T-helper 17 cell (primary cell): ENCODE results near the gene SEC24D. TPM values are rescaled to one million over a fixed set of nuclear protein-coding genes. Genes with fewer than 3 reads are reported as not detected.
A peak's percentile ranks its signal among the peaks of the same experiment; 100 is the strongest.
"Not testable (repeated sequence)": the region's sequence is repeated elsewhere in the genome, so short reads cannot be mapped to it uniquely, and the experiment has no call there.

ENCODE experiments used
- ATAC-seq: fragments of 150-1000 bp; cut with Tn5 transposase; 2 replicates; pipeline ENCODE4 v1.10.0; 2021; ENCODE audit warnings: mild to moderate bottlenecking, moderate library complexity
- DNase-seq, 3 donors: peaks; one replicate each; pipeline versions ENCODE4 v3.0.0 to v3.0.0-alpha.2; 2020 to 2021
- H3K9me3 ChIP-seq: one replicate; pipeline ENCODE4 v1.7.0; 2013; ENCODE audit warnings: low read length, mild to moderate bottlenecking; ENCODE audit not compliant: control insufficient read depth, poor library complexity, severe bottlenecking
- H3K27ac Mint-ChIP-seq: one replicate; pipeline ENCODE4 v1.8.0; 2022; ENCODE audit warnings: mild to moderate bottlenecking, moderate library complexity, mixed read lengths
- H3K27me3 Mint-ChIP-seq: one replicate; pipeline ENCODE4 v1.8.0; 2022; ENCODE audit warnings: mixed read lengths
- H3K36me3 Mint-ChIP-seq: one replicate; pipeline ENCODE4 v1.8.0; 2022; ENCODE audit warnings: low read depth, mixed read lengths
- H3K4me1 Mint-ChIP-seq: one replicate; pipeline ENCODE4 v1.8.0; 2022; ENCODE audit warnings: mild to moderate bottlenecking, mixed read lengths
- H3K4me3 Mint-ChIP-seq: one replicate; pipeline ENCODE4 v1.8.0; 2022; ENCODE audit warnings: mild to moderate bottlenecking, moderate library complexity, mixed read lengths
- total RNA-seq, 4 donors: library from RNA in 2 of 4; stranded (reverse) in 2 of 4; gene quantifications; one replicate each; pipeline ENCODE4 v1.2.3 and lab custom pipeline; 2022 to 2026

SEC24D gene
- 10 to 100 TPM; 30.9 to 31.2 TPM for total RNA-seq
- 27.9 to 42.0 reads per million in 2 donors for total RNA-seq (lab: John Stamatoyannopoulos, UW)

DNA sequence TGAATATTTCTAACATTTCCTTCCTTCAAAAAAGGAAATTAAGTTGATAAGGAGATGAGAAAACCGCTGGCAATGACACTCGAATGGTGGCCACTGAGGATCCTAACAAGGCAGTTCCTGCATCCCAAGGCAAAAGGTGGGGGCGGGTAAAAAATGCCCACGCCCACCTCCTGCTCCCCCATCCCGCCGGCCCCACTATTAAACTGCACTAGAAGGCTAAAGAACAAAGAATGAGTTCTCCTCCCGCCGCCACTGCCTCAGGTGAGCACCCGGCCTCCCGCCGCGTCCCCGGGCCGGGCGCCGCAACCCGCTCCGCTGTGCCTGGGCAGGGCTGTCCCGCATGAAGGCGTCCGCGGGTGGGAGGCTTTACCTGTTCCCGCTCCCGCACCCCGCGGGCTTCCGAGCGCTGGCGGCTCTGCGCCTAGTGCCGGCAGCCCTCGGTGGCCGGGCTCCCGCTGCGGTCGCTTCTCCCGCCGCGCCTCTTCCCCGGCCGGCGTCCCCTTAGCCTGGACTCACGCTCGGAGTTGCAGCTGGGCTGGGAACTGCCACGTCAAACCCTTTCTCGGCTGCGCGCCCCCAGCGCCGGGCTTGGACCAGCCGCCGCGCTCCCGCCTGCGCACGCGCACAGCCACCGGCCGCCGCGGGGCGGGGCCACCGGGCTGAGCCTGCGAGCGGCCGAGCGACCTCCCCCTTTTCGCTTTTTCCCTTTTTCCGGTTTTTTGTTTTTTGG is at the start of gene SEC24D:
SEC24D (minus strand) TSS at position 556 of the 730 bp plus-strand sequence. CDS start 2,430 bp downstream, outside the sequence.
- DNase-seq (peak; percentile 84 to 88 (median 85)), ATAC-seq (peak; percentile 87)
- Mint-ChIP-seq H3K27ac (peak within 1 kb of the TSS; percentile 95), H3K4me3 (peak within 1 kb of the TSS; percentile 99), H3K36me3 (peaks cover 10% of the 10 kb centered on the region), H3K4me1 (peaks cover 33% of the 10 kb centered on the region), H3K27me3 (peaks cover 6% of the 10 kb centered on the region)
- H3K9me3 ChIP-seq: no peaks in the 10 kb centered on the region

- DNase-seq (no peak), ATAC-seq (no peak)
- Mint-ChIP-seq H3K36me3 (peaks cover 3% of the 10 kb centered on the region), H3K4me1 (peaks cover 8% of the 10 kb centered on the region), H3K27me3 (peaks cover 31% of the 10 kb centered on the region), H3K4me3 (no peak overlapping the region), H3K27ac (peak overlapping the region; percentile 34)
- H3K9me3 ChIP-seq: no peaks in the 10 kb centered on the region
Measured at GRCh38 chr4:118884716-118885115, 48.8 kb upstream of the SEC24D start.

DNA sequence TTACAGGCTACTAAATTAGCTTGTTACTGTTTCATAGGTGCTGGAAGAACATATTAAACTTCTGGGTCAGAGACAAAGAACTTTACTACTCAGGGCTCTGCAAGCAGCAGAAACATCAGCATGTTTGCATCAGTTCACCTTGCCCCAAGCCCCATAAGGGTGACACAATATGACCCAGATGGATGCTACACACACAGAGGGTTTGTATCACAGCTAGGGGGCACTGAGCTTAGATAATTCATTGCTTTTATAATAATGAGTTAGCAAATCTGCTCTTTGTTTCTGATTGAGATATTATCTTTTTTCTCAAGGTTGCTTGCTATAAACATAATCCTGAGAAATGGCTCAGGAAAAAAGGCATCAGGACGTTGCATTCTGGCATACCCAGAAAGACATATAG is 47.9 kb upstream of the SEC24D start:
- Mint-ChIP-seq H3K27me3 (peaks cover 24% of the 10 kb centered on the region), H3K27ac (no peak overlapping the region), H3K4me3 (no peak overlapping the region), H3K4me1 (peaks cover 4% of the 10 kb centered on the region), H3K36me3 (peaks cover 3% of the 10 kb centered on the region)
- no peaks in the 10 kb centered on the region for H3K9me3 ChIP-seq
- no peak for DNase-seq
- no peak for ATAC-seq

DNA sequence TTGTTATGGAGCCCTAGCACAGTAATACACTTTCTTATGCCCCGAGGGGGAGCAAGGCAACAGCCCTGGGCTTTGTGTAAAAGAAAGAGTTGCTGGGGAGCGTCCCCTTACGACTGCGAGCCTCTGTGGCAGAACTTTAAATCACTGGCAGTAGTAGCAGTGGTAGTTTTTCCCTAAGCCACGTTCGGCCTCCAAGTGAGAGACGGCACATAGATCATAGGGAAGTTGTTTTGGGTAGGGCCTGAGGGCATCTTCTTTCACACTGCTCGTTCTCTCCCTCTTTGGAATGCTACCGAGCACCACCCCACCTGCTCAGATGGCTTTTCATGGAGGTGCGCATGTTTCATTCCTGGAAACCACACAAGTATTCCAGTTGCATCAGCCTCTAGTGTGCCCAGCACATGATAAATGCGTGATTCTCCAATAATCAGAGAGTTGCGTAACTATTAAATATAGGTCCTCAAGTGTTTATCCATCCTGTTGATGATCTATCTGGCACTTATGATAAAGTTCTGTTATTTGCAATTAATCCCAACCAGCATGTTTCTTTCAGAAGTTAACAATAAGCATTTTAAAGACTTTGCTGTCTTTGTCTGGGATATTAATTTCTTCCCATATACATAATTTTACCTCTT is 45.7 kb upstream of the SEC24D start:
- Mint-ChIP-seq H3K4me1 (no peaks in the 10 kb centered on the region), H3K36me3 (peaks cover 3% of the 10 kb centered on the region), H3K27ac (no peak overlapping the region), H3K4me3 (no peak overlapping the region), H3K27me3 (peaks cover 10% of the 10 kb centered on the region)
- ATAC-seq: no peak
- no peaks in the 10 kb centered on the region for H3K9me3 ChIP-seq
- DNase-seq: no peak

DNA sequence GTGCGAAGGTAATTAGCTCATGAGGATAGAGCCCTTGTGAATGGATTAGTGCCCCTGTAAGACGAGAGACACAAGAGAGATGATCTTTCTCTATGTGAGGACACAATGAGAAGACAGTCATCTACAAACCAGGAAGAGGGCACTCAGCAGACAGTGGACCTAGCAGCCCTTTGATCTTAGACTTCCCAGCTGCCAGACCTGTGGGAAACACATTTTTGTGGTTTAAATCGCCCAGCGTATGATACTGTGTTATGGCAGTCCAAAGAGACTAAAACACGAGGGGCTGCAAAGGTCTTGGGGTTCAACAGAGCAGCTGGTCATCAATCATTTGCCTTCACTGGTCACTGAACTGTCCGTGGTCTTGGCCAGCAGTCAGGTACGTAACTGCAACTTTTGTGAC is 43.5 kb upstream of the SEC24D start:
- no peaks in the 10 kb centered on the region for H3K4me1 Mint-ChIP-seq
- no peaks in the 10 kb centered on the region for H3K36me3 Mint-ChIP-seq
- DNase-seq: no peak
- no peaks in the 10 kb centered on the region for H3K9me3 ChIP-seq
- no peak overlapping the region for H3K27ac Mint-ChIP-seq
- H3K27me3 Mint-ChIP-seq: no peaks in the 10 kb centered on the region
- H3K4me3 Mint-ChIP-seq: no peak overlapping the region
- ATAC-seq: no peak

DNA sequence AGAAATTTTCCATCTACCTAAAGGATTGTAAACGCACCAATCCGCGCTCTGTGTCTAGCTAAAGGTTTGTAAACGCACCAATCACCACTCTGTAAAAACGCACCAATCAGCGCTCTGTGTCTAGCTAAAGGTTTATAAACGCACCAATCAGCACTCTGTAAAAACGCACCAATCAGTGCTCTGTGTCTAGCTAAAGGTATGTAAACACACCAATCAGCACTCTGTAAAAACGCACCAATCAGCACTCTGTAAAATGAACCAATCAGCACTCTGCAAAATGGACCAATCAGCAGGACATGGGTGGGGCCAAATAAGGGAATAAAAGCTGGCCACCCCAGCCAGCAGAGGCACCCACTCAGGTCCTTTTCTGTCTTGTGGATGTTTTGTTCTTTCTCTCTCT is 42.6 kb upstream of the SEC24D start:
- not testable (repeated sequence) for H3K36me3 Mint-ChIP-seq, H3K27me3 Mint-ChIP-seq, DNase-seq

DNA sequence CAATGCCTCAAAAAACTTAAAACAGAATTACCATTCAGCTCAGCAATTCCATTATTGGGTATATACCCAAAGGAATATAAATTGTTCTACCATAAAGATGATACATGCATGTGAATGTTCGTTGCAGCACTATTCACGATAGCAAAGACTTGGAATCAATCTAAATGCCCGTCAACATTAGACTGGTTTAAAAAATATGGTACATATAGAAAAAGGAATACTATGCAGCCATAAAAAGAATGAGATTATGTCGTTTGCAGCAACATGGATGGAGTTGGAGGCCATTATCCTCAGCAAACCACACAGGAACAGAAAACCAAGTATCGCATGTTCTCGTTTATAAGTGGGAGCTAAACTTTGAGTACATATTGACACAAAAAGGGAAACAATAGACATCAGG is 41.9 kb upstream of the SEC24D start:
- Mint-ChIP-seq H3K27me3 (peaks cover 11% of the 10 kb centered on the region), H3K27ac (no peak overlapping the region), H3K4me3 (no peak overlapping the region), H3K36me3 (no peaks in the 10 kb centered on the region), H3K4me1 (no peaks in the 10 kb centered on the region)
- DNase-seq (no peak), ATAC-seq (no peak)
- H3K9me3 ChIP-seq: no peaks in the 10 kb centered on the region

More for the DNA sequence above, 42.6 kb upstream of the SEC24D start:
- H3K4me1 Mint-ChIP-seq, H3K27ac Mint-ChIP-seq, H3K9me3 ChIP-seq, ATAC-seq, H3K4me3 Mint-ChIP-seq: not testable (repeated sequence)

- no peaks in the 10 kb centered on the region for H3K9me3 ChIP-seq
- Mint-ChIP-seq H3K36me3 (no peaks in the 10 kb centered on the region), H3K4me3 (no peak overlapping the region), H3K27me3 (peaks cover 14% of the 10 kb centered on the region), H3K27ac (no peak overlapping the region), H3K4me1 (no peaks in the 10 kb centered on the region)
- DNase-seq (no peak), ATAC-seq (no peak)
Measured at GRCh38 chr4:118872181-118872580, 36.3 kb upstream of the SEC24D start.

DNA sequence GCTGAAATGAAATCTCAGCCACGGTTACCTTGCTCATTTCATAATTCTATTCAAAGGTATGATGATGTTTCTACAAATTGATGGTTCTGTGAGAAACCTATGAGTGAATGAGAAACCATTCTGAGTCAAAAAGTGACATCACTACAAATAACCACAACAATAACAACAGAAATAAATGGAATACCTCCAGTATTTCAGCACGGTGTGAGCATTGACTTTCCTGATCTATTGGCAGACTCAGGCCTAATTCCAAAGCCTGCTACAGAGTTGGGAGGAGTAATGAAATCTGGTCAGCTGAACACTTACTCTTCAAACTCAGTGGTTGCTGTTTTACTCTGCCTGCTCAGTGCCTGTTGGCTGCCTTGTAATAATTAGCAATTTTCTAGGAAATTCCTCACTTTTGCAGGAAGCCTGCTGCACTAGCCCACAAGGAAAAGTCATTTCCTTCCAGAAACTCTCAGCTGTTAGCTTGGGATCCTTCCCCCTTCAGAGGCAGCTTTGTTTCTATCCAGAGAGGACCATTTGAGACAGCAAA is 33.9 kb upstream of the SEC24D start:
- Mint-ChIP-seq H3K27me3 (peaks cover 14% of the 10 kb centered on the region), H3K36me3 (peaks cover 2% of the 10 kb centered on the region), H3K4me1 (peaks cover 6% of the 10 kb centered on the region), H3K4me3 (no peak overlapping the region), H3K27ac (no peak overlapping the region)
- no peak for DNase-seq
- no peaks in the 10 kb centered on the region for H3K9me3 ChIP-seq
- no peak for ATAC-seq

GRCh38 chr4:118867311-118868067 is 31.6 kb upstream of the SEC24D start:
- H3K9me3 ChIP-seq: no peaks in the 10 kb centered on the region
- no peak overlapping the region for H3K27ac Mint-ChIP-seq
- ATAC-seq: no peak
- peaks cover 13% of the 10 kb centered on the region for H3K4me1 Mint-ChIP-seq
- peaks cover 2% of the 10 kb centered on the region for H3K36me3 Mint-ChIP-seq
- H3K4me3 Mint-ChIP-seq: no peak overlapping the region
- H3K27me3 Mint-ChIP-seq: no peaks in the 10 kb centered on the region
- no peak for DNase-seq

DNA sequence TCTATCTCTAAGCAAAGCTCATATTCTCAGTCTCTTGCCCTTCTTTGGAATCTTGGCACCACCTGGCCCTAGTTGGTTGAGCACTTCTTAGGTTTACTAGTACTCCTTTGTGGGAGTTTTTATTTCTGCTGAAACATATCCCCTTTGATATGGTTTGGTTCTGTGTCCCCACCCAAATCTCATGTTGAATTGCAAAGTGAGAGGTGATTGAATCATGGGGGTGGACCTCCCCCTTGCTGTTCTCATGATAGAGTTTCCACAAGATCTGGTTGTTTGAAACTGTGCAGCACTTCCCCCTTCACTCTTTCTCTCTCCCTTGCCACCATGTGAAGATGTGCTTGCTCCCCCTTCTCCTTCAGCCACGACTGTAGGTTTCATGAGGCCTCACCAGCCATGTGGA is 30.5 kb upstream of the SEC24D start:
- no peaks in the 10 kb centered on the region for H3K9me3 ChIP-seq
- DNase-seq (no peak), ATAC-seq (no peak)
- no peak overlapping the region for H3K4me3 Mint-ChIP-seq
- peaks cover 2% of the 10 kb centered on the region for H3K36me3 Mint-ChIP-seq
- H3K27ac Mint-ChIP-seq: no peak overlapping the region
- no peaks in the 10 kb centered on the region for H3K27me3 Mint-ChIP-seq
- H3K4me1 Mint-ChIP-seq: peaks cover 15% of the 10 kb centered on the region

DNA sequence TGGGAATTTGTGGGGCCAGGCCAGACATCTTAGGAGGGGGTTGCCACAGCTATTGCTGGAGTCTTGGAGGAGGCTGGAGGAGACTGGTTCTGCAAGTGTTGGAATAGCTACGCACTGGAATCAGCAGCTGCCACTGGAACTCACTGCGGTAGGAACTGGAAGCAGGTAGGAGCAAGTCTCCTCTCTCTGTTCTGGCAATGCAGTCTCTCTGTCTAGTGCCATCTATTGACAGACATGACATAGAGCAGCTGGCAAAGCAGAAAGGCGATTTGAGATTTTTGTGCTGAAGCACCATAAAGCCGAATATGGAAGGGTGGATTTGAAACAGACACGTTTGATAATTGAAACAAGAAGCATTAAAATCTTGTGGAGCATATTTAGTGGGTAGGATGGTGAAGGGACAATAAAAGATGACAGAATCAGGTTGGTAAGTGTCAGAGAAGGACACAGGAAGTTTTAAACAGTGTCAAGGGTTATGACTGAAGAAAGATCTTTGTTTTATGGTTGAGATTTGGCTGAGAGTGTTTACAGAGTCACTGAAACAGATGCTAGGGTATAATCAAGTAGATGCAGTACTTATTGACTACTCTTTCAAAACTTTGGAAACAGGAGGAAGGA is 29.3 kb upstream of the SEC24D start:
- DNase-seq (no peak), ATAC-seq (peak; percentile 70)
- Mint-ChIP-seq H3K27me3 (no peaks in the 10 kb centered on the region), H3K27ac (no peak overlapping the region), H3K36me3 (peaks cover 2% of the 10 kb centered on the region), H3K4me3 (no peak overlapping the region), H3K4me1 (peaks cover 17% of the 10 kb centered on the region)
- no peaks in the 10 kb centered on the region for H3K9me3 ChIP-seq

GRCh38 chr4:118858779-118859178 is 22.9 kb upstream of the SEC24D start:
- peaks cover 16% of the 10 kb centered on the region for H3K4me1 Mint-ChIP-seq
- no peaks in the 10 kb centered on the region for H3K27me3 Mint-ChIP-seq
- ATAC-seq (no peak), DNase-seq (no peak)
- no peaks in the 10 kb centered on the region for H3K9me3 ChIP-seq
- H3K4me3 Mint-ChIP-seq: no peak overlapping the region
- H3K36me3 Mint-ChIP-seq: no peaks in the 10 kb centered on the region
- no peak overlapping the region for H3K27ac Mint-ChIP-seq
